ENCODE results near the gene ARTN.

ARTN gene, protein sequence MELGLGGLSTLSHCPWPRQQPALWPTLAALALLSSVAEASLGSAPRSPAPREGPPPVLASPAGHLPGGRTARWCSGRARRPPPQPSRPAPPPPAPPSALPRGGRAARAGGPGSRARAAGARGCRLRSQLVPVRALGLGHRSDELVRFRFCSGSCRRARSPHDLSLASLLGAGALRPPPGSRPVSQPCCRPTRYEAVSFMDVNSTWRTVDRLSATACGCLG

DNA sequence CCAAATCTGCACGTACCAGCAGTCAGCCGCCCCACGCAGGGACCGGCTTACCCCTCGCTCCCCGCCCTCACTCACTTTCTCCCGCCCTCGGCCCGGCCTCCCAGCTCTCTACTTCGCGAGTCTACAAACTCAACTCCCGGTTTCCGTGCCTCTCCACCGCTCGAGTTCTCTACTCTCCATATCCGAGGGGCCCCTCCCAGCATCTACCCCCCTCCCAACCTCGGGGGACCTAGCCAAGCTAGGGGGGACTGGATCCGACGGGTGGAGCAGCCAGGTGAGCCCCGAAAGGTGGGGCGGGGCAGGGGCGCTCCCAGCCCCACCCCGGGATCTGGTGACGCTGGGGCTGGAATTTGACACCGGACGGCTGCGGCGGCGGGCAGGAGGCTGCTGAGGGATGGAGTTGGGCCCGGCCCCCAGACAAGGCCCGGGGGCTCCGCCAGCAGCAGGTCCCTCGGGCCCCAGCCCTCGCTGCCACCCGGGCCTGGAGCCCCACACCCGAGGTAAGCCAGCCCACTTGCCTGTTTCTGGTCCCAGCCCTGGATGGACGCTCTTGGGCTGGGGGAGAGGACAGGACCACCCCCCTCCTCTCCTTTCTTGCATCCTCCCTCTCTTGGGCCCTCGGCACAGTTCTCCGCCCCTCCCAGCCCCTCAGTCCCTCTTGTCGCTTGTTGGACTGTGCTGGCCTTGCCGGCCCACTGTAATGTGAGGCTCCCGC lies at the start of gene ARTN:
Gene ARTN, plus strand, starts transcription at position 416 of the 715 bp plus-strand sequence. CDS start 1,856 bp downstream, outside the sequence.
- DNase-seq: no peak

DNA sequence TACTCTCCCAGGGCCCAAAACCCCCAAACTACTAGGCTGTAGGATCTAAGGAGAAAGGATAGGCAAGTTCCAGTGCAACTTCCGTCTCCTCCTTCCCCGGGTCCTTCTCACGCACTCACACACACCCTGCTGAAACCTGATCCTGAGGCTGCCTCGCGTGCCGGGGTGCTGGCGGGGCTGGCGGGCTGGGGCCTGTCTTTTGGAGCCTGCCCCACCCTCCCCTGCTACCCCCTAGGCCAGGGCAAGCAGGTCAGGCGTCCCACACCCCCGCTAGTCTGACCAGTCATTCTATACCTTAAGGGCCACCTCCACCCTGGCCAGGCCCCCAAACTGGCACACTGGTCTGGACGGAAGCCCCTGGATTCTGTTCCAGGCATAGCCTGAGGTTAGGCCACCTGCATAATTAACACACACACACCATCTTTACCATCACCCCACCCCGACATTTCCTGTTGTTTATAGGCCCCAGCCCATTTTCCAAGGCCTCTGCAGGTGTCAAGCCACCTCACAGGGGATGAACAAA lies 48.3 kb upstream of the ARTN start:
- DNase-seq: no peak

- DNase-seq: no peak
These were observed 45.9 kb upstream of the ARTN start for GRCh38 chr1:43887748-43888147.

DNA sequence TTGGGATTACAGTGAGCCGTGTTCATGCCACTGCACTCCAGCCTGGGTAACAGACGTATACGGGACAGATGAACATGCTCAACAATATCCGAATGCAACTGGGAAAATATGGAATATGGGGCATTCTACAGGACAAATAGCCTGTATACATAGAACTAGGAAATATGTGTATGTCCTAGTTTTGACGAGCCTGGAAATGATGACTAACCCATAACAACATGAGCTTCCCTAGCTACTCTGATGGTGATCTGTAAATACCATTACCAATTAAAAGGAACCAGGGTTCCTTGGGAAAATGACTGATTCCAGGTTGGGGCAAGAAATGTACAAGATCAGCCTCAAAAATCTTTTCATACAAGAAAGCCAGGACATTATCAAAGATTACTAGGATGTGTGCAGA lies 42.8 kb upstream of the ARTN start:
- no peak for DNase-seq

DNA sequence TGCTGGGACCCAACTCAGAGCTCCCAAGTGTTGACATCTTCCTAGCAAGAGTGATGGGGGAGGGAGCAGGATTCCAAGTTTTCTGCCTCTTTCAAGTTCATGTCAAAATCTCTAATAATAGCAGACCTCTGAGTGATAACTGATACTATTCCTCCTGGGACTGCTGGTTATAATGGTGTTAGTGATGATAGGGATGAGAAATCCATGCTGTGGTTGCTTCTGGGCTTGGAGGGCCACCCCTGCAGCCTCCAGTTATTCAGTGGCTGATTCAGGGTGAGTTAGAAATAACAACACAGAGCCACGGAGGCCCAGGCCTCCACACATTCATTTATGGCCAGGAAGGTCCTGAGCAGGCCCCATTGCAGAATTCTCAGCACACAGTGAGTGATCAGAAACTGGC lies 40.6 kb upstream of the ARTN start:
- DNase-seq: no peak

DNA sequence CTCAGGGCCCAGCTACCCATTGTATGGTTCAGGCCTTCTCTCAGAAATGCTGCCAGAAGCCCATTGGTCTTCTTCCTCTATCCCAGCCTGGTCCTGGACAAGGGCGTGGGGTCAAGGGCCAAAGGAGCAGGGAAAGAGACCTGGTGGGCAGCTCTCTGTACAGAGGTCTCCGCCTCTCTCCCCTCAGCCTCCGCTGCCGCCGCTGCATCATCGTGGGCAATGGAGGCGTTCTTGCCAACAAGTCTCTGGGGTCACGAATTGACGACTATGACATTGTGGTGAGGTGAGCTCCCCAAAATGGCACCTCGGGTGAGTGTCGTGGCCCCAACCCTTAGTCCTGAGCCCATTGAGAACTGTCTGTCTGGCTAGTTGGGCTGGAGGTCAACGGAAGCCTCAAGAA lies 34.6 kb upstream of the ARTN start:
- no peak for DNase-seq

DNA sequence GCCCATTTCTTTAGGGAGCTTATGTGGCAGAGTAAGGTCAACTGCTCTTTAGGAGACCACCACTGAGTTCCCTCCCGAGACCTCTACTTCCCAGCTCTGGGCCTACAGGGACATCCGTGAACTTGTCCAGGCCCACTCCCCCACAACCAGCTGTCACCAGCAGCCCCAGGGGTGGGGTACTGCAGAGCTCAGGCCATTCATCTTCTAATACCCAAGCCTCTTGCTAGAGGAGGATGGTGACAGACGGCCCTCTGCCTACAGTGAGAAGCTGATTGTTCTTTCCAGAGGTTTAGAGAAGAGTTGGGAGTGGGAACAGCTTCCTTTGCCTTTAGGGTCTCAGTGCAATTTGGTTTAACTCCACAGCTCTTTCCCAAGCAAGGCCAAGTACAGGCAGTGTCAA lies 33.2 kb upstream of the ARTN start:
- no peak for DNase-seq

DNA sequence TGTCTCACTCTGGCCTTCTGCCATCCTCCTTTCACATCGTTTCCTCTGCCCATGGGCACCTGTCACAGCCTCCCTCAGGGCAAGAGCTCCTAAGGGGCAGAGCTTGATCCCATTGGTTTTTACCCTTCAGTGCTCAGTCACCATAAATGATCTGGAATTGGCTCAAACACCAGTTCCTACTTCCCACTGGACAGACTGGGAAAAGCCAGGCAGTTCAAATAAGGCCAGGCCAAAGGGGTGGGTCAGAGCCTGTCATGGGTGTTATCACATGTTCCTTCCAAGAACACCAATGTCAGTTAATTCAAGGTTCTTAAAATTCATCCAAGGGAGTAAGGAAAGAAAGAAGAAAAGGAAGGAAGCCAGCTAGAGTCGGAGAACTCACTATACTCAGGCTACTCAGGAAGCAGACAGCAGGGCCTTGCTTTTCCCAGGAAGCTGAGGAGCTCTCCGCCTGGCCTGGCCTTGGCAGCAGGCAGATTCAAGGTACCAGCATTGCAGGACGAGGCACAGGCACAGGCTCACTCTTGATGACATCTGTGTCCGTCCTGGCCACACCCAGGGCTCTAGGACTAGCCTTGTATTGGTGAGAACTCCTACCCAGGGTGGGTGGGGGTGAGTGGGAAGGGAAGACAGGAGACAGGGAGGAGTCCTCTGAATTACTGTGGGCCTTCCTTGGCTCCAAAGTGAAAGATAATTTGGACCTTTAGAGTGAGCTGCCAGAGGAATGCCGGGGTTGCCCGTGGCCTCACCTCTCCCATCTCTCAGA lies 32.2 kb upstream of the ARTN start:
- no peak for DNase-seq

DNA sequence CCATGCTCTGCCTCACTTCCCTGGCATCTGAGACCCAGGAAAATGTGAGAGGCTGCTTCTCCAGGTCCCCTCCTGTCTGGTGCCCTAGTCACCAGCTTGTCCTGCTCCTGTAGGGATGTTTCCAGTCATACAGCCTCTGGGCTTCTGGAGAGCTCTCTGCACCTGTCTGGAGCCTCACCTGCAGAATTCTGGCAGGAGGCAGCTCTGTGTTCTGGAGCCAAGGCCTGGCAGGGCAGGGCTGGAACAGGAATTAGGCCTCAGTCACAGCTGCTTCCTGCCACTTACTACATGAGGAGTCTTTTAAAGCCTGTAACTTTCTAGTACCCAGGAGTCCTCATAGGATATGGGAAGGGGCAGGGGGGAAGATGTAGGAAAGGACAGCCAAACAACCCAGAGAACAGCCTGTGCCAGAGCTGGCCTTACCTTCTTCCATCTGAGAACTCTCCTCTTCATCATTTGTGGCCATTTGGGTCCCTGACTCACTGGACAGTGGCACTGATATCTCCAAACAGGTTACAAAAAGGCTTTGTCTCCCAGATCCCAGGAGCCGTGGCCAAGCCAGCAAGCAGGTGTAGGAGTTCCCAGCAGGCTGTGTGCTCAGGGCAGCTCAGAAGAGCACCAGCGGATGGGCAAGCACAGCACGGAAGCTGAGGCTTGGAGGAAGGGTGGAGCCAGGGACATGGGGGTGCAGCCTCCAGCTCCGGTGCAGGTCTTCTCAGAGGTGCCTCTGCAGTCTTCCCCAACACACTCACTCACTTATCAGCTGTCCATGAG lies 31.4 kb upstream of the ARTN start:
- no peak for DNase-seq

DNA sequence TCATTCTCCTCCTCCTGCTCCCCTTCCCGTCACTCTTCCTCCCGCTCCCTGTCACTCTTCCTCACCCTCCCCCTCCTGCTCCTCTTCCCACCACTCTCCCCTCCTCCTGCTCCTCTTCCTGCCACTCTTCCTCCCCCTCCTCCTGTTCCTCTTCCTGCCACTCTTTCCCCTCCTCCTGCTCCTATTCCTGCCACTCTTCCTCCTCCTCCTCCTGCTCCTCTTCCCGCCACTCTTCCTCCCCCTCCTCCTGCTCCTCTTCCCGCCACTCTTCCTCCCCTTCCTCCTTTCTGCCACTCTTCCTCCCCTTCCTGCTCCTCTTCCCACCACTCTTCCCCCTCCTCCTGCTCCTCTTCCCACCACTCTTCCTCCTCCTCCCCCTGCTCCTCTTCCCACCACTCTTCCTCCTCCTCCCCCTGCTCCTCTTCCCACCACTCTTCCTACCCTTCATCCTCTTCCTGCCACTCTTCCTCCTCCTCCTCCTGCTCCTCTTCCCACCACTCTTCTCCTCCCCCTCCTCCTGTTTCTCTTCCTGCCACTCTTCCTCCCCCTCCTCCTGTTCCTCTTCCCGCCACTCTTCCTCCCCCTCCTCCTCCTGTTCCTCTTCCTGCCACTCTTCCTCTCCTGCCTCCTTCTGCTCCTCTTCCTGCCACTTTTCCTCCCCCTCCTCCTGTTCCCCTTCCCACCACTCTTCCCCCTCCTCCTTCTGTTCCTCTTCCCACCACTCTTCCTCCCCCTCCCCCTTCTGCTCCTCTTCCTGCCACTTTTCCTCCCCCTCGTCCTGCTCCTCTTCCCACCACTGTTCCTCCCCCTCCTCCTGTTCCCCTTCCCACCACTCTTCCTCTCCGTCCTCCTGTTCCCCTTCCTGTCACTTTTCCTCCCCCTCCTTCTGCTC lies 28.7 kb upstream of the ARTN start:
- DNase-seq: no peak

DNA sequence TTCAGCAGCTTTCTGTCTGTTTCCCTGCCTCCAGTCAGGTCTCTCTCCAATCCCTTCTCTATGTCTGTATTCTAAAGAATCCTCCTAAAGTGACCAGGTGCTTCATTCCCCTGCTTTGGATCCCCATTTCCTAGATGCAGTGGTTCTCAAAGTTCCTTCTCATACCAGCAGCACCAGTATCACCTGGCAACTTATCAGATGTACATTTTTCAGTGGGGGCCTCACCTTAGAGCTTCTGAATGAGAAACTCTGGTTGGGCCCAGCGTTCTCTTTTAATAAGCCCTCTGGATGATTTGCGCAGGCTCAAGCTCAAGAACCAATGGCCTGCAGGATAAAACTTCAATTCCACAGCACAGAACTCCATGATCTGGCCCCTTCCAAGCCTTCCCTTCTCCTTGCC lies 25.4 kb upstream of the ARTN start:
- DNase-seq: no peak

DNA sequence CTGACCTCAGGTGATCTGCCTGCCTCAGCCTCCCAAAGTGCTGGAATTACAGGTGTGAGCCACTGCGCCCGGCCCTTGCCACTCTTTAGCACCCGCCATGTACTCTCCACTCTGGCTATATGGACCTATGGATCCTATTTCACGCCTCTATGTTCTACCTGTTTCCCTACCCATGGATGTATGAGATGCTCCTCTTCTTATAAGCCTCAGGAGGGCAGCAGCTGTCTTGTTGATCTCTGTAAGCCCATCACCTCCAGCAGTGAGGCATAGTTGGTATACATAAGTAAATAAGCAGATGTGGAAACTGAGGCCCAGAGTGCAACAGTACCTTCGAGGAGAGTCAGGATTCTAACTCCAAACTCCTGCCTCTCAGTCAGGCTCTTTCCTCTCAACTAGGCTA lies 24.7 kb upstream of the ARTN start:
- DNase-seq: no peak

- DNase-seq: no peak
These were observed 23.3 kb upstream of the ARTN start for GRCh38 chr1:43910343-43910742.

GRCh38 chr1:43912607-43913006 lies 21.0 kb upstream of the ARTN start:
- DNase-seq: no peak

GRCh38 chr1:43913051-43913501 lies 20.5 kb upstream of the ARTN start:
- DNase-seq: no peak

GRCh38 chr1:43913666-43914360 lies 19.8 kb upstream of the ARTN start:
- DNase-seq: no peak

GRCh38 chr1:43914576-43915525 lies 18.8 kb upstream of the ARTN start:
- no peak for DNase-seq

GRCh38 chr1:43919906-43920305 lies 13.7 kb upstream of the ARTN start:
- no peak for DNase-seq

DNA sequence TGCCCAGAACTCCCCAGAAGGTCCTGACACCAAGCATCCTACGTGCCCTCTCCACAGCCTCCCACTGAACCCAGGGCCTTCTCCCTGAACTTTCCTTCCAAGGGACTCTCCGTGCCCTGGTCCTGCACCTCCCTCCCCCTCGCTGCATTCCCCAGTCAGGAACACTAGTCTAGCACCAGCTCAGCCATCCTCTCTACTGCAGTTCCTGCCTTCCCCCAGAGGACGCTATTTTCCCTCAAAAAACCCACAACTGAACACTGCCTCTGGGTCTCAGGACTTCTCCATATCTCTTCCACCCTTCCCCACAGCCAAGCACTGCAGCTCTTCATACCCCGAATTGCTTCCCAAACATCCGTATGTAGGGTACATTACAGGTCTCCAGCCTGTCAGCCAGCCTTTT lies 12.6 kb upstream of the ARTN start:
- no peak for DNase-seq

- no peak for DNase-seq
These were observed 9.1 kb upstream of the ARTN start for GRCh38 chr1:43924516-43924915.
